PC-3 (cell line): ENCODE data around the gene SLC36A1. TPM values are rescaled to one million over a fixed set of nuclear protein-coding genes. Genes with fewer than 3 reads are reported as not detected.

ENCODE experiments used
- ATAC-seq: fragments of 200-7000 bp; cut with Tn5 transposase; 2 replicates; pipeline ENCODE4 v1.9.1; 2020; ENCODE audit warnings: mild to moderate bottlenecking, moderate library complexity
- BruUV-seq: library from RNA; stranded (reverse); fragments of 400-500 nt; replicated peaks from 2 replicates; lab custom pipeline; 2021; lab: Mats Ljungman, UMichigan
- CTCF ChIA-PET: fragments of 300-600 bp; sonication (Branson Sonifier 250); formaldehyde crosslinking; loops from one replicate; lab custom pipeline; 2022; ENCODE audit warnings: antibody characterized with exemption; lab: Charles Lee
- POLR2A ChIA-PET: fragments of 300-600 bp; sonication (Branson Sonifier 250); formaldehyde crosslinking; loops from one replicate; lab custom pipeline; 2022; ENCODE audit warnings: antibody characterized with exemption; ENCODE audit not compliant: unreplicated experiment; lab: Charles Lee
- DNase-seq: peaks from one replicate; pipeline ENCODE4 v3.0.0-alpha.2; 2015
- H2AFZ ChIP-seq: fragments of 300-600 bp; sonication (generic); 2 replicates; pipeline ENCODE4 v1.6.0; 2016; ENCODE audit warnings: antibody characterized with exemption, low read length
- H3F3A ChIP-seq: fragments of 300-600 bp; sonication (generic); one replicate; pipeline ENCODE4 v1.6.0; 2017; ENCODE audit warnings: antibody characterized with exemption, low read length, control low read depth, mild to moderate bottlenecking; ENCODE audit not compliant: unreplicated experiment
- H3K27ac ChIP-seq: fragments of 300-600 bp; sonication (generic); 2 replicates; pipeline ENCODE4 v1.5.1; 2016; ENCODE audit warnings: mild to moderate bottlenecking, low read length
- H3K27me3 ChIP-seq: fragments of 300-600 bp; sonication (generic); 2 replicates; pipeline ENCODE4 v1.6.1; 2016; ENCODE audit warnings: low read length, mixed read lengths
- H3K36me3 ChIP-seq: fragments of 300-600 bp; sonication (generic); 2 replicates; pipeline ENCODE4 v1.6.1; 2016; ENCODE audit warnings: low read depth, mixed run types, low read length, mixed read lengths
- H3K4me1 ChIP-seq: fragments of 300-600 bp; sonication (generic); 2 replicates; pipeline ENCODE4 v1.5.1; 2016; ENCODE audit warnings: low read length; ENCODE audit not compliant: insufficient read depth
- H3K4me2 ChIP-seq: fragments of 300-600 bp; sonication (generic); 2 replicates; pipeline ENCODE4 v1.6.0; 2016; ENCODE audit warnings: low read length
- H3K4me3 ChIP-seq: fragments of 300-600 bp; sonication (generic); 2 replicates; pipeline ENCODE4 v1.5.1; 2016; ENCODE audit warnings: mild to moderate bottlenecking, low read length, mixed read lengths
- H3K79me2 ChIP-seq: fragments of 300-600 bp; sonication (generic); 2 replicates; pipeline ENCODE4 v1.6.1; 2017; ENCODE audit warnings: low read length, mixed read lengths
- H3K9ac ChIP-seq: fragments of 300-600 bp; sonication (generic); 2 replicates; pipeline ENCODE4 v1.6.0; 2016; ENCODE audit warnings: mild to moderate bottlenecking, low read length
- H3K9me2 ChIP-seq: fragments of 300-600 bp; sonication (generic); replicated peaks from 2 replicates; pipeline ENCODE4 v1.6.1; 2016; ENCODE audit warnings: mixed run types, low read length, mixed read lengths
- H3K9me3 ChIP-seq: fragments of 300-600 bp; sonication (generic); 2 replicates; pipeline ENCODE4 v1.6.1; 2016; ENCODE audit warnings: low read length, mixed read lengths
- H4K20me1 ChIP-seq: fragments of 300-600 bp; sonication (generic); 2 replicates; pipeline ENCODE4 v1.6.1; 2016; ENCODE audit warnings: low read length, mixed read lengths
- CTCF ChIP-seq: fragments of 300-600 bp; sonication (generic); conservative IDR thresholded peaks from 2 replicates; pipeline ENCODE4 v1.5.1; 2017; ENCODE audit warnings: antibody characterized with exemption, low read depth, mild to moderate bottlenecking, low read length
- EZH2 ChIP-seq: fragments of 300-600 bp; sonication (generic); IDR thresholded peaks from one replicate; pipeline ENCODE4 v1.6.1; 2017; ENCODE audit warnings: antibody characterized with exemption, mild to moderate bottlenecking, low read length; ENCODE audit not compliant: unreplicated experiment
- EZH2phosphoT487 ChIP-seq: fragments of 300-600 bp; sonication (generic); IDR thresholded peaks from 2 replicates; pipeline ENCODE4 v1.6.1; 2018; ENCODE audit warnings: mild to moderate bottlenecking, antibody characterized with exemption, low read length, borderline replicate concordance
- intact Hi-C: fragments of 100-400 bp; cut with micrococcal nuclease; formaldehyde crosslinking; loops from 2 replicates; pipeline ENCODE4 v1.9.0; 2023
- total RNA-seq: library from RNA; depleted of rRNA; stranded (reverse); fragments of >200 nt; gene quantifications from 2 replicates; pipeline ENCODE4 v1.2.3, GENCODE V29; 2014

The SLC36A1 gene
- total RNA-seq, 1 experiment from 2014 or later = 3.6 TPM

DNA sequence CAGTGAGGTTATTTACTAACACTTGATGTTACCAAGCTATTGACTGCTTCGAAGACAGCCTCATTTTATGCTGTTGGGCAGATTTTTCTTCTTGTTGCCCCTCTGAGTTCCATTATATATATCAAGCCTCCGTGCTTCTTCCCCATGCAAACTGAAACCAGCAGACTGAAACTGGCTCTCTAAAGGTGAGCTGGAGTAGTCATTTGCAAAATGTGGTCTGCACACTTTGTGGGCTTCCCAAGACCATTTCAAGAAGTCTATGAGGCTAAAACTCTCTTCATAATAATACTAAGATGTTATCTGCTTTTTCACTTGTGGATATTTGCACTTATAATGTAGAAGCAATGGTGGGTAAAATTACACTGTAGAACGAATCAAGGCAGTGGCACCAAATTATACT lies 13.9 kb downstream of the SLC36A1 start:
- Histone ChIP-seq H3K9ac (no peak overlapping the region), H4K20me1 (no peaks in the 10 kb centered on the region), H3K4me3 (no peak overlapping the region), H3K4me1 (no peaks in the 10 kb centered on the region), H3K36me3 (no peaks in the 10 kb centered on the region; the same call in 1 of the 2 replicates), H3K4me2 (no peak overlapping the region), H3K27ac (no peak overlapping the region), H3K9me3 (no peaks in the 10 kb centered on the region), H3K9me2 (no peaks in the 10 kb centered on the region), H2AFZ (no peak overlapping the region), H3K79me2 (no peaks in the 10 kb centered on the region), H3K27me3 (no peaks in the 10 kb centered on the region), H3F3A (no peaks in the 10 kb centered on the region)
- CTCF ChIA-PET = no interaction called here
- intact Hi-C loops = no loop called here
- ATAC-seq = no peak
- DNase-seq = no peak
- TF ChIP-seq EZH2 (no peak), EZH2phosphoT487 (no peak), CTCF (no peak)
- POLR2A ChIA-PET = no interaction called here
- BruUV-seq = no TSS peak

DNA sequence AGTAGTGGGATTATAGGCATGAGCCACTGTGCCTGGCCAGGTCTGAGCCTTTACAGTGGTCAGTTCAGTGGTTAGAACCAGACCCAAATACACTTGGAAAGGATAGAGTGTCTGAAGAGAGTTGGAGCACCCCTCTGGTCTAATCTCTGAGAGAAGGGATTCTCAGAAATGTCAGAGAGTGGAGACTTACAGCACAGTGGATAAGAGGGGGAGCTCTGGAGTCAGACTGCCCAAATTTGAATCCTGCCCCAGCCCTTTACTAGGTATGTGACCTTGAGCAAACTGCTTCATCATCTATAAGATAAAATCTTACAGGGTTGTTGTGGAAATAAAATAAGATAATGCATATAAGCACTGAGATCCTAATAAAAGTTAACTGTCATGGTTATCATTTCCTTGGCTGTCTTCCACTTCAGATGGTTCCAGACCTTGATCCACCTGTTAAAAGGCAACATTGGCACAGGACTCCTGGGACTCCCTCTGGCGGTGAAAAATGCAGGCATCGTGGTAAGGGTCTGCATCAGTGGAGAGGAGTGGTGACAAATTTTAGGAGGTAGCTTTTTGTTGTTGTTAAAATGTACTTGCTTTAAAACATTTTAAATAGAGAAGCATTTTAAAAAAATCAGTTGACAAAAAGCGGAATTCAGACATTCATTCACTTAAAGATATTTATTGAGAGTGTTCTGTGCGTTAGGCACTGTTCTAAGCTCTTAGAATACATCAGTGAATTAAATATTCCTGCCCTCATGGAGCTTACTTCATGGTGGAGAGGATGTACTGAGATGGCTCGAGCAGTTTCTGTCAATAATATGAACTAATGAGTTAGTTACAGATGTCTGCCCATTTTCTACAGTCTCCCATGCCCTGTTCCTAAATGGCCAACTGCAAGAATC lies 16.0 kb downstream of the SLC36A1 start:
- BruUV-seq = no TSS peak
- Histone ChIP-seq H3K27ac (no peak overlapping the region), H3F3A (no peaks in the 10 kb centered on the region), H3K9me2 (no peaks in the 10 kb centered on the region), H3K36me3 (no peaks in the 10 kb centered on the region; the same call in 1 of the 2 replicates), H3K27me3 (no peaks in the 10 kb centered on the region), H3K4me1 (no peaks in the 10 kb centered on the region), H3K4me2 (no peak overlapping the region), H3K4me3 (no peak overlapping the region), H3K79me2 (no peaks in the 10 kb centered on the region), H3K9me3 (no peaks in the 10 kb centered on the region), H2AFZ (no peak overlapping the region), H3K9ac (no peak overlapping the region), H4K20me1 (no peaks in the 10 kb centered on the region)
- TF ChIP-seq EZH2 (no peak), EZH2phosphoT487 (no peak), CTCF (peak; percentile 84)
- ChIA-PET POLR2A (interaction anchor here (0.5 kb wide), 1 partner anchor 11 kb away, joined by 3 read pairs; no protein-coding TSS in a partner anchor), CTCF (no interaction called here)
- ATAC-seq (no peak), DNase-seq (peak; percentile 41)
- intact Hi-C loops = no loop called here

- Histone ChIP-seq H3K4me3 (no peak overlapping the region), H3K9ac (no peak overlapping the region), H3K36me3 (no peaks in the 10 kb centered on the region; the same call in 1 of the 2 replicates), H3K4me2 (no peak overlapping the region), H4K20me1 (no peaks in the 10 kb centered on the region), H3F3A (no peaks in the 10 kb centered on the region), H3K79me2 (no peaks in the 10 kb centered on the region), H3K27ac (no peak overlapping the region), H2AFZ (no peak overlapping the region), H3K27me3 (no peaks in the 10 kb centered on the region), H3K9me3 (no peaks in the 10 kb centered on the region), H3K9me2 (no peaks in the 10 kb centered on the region), H3K4me1 (no peaks in the 10 kb centered on the region)
- no peak for DNase-seq
- no TSS peak for BruUV-seq
- ChIA-PET CTCF (no interaction called here), POLR2A (no interaction called here)
- ATAC-seq = no peak
- intact Hi-C loops = no loop called here
- TF ChIP-seq EZH2phosphoT487 = no peak
- no peak for TF ChIP-seq EZH2
- TF ChIP-seq CTCF = no peak
Measured at GRCh38 chr5:151464101-151464500, 16.7 kb downstream of the SLC36A1 start.
